H7 (cell line): ENCODE measurements around the gene ELOVL5. TPM values are rescaled to one million over a fixed set of nuclear protein-coding genes. Genes with fewer than 3 reads are reported as not detected.

Experiments
- DNase-seq: peaks from one replicate; pipeline ENCODE4 v3.0.0; 2012
- H3K27me3 ChIP-seq: 2 replicates; pipeline ENCODE4 v1.6.0; 2011; ENCODE audit warnings: mild to moderate bottlenecking, low read length; ENCODE audit not compliant: control insufficient read depth, insufficient read depth
- H3K36me3 ChIP-seq: replicated peaks from 2 replicates; pipeline ENCODE4 v1.5.1; 2011; ENCODE audit warnings: low read length; ENCODE audit not compliant: control insufficient read depth, insufficient read depth
- H3K4me3 ChIP-seq: 2 replicates; pipeline ENCODE4 v1.5.1; 2011; ENCODE audit warnings: low read depth, mild to moderate bottlenecking, control low read depth, low read length, moderate library complexity; ENCODE audit not compliant: insufficient read depth
- total RNA-seq: library from RNA; depleted of rRNA; stranded (reverse); fragments of >200 nt; shearing (Covaris generic); gene quantifications from 2 replicates; pipeline ENCODE4 v1.2.3, GENCODE V29; 2014

The ELOVL5 gene
- total RNA-seq, 1 experiment from 2014 or later: 76.0 TPM

GRCh38 chr6:53369876-53370515, 21.2 kb upstream of the ELOVL5 start:
- H3K27me3 ChIP-seq: no peaks in the 10 kb centered on the region

GRCh38 chr6:53369051-53369450, 20.3 kb upstream of the ELOVL5 start:
- Histone ChIP-seq H3K27me3 (no peaks in the 10 kb centered on the region), H3K4me3 (no peak overlapping the region), H3K36me3 (no peaks in the 10 kb centered on the region)
- DNase-seq: no peak

More at GRCh38 chr6:53369876-53370515, 21.2 kb upstream of the ELOVL5 start:
- DNase-seq: no peak
- Histone ChIP-seq H3K4me3 (no peak overlapping the region), H3K36me3 (no peaks in the 10 kb centered on the region)

GRCh38 chr6:53366128-53366641, 17.4 kb upstream of the ELOVL5 start:
- no peaks in the 10 kb centered on the region for H3K36me3 ChIP-seq
- H3K27me3 ChIP-seq: no peaks in the 10 kb centered on the region
- no peak overlapping the region for H3K4me3 ChIP-seq
- no peak for DNase-seq

GRCh38 chr6:53363341-53364079, 14.8 kb upstream of the ELOVL5 start:
- H3K4me3 ChIP-seq: no peak overlapping the region
- no peak for DNase-seq
- no peaks in the 10 kb centered on the region for H3K27me3 ChIP-seq
- no peaks in the 10 kb centered on the region for H3K36me3 ChIP-seq

- H3K36me3 ChIP-seq: no peaks in the 10 kb centered on the region
- DNase-seq: no peak
- H3K4me3 ChIP-seq: no peak overlapping the region
- H3K27me3 ChIP-seq: no peaks in the 10 kb centered on the region
Measured at GRCh38 chr6:53361549-53362031, 12.8 kb upstream of the ELOVL5 start.

- no peaks in the 10 kb centered on the region for H3K36me3 ChIP-seq
- peak overlapping the region; percentile 51 for H3K4me3 ChIP-seq
- DNase-seq: peak; percentile 13
- no peaks in the 10 kb centered on the region for H3K27me3 ChIP-seq
Measured at GRCh38 chr6:53360093-53360912, 11.6 kb upstream of the ELOVL5 start.

- no peak for DNase-seq
- Histone ChIP-seq H3K4me3 (peak overlapping the region; percentile 51), H3K36me3 (no peaks in the 10 kb centered on the region), H3K27me3 (no peaks in the 10 kb centered on the region)
Measured at GRCh38 chr6:53359843-53360092, 11.0 kb upstream of the ELOVL5 start.

GRCh38 chr6:53359095-53359842, 10.5 kb upstream of the ELOVL5 start:
- Histone ChIP-seq H3K27me3 (no peaks in the 10 kb centered on the region), H3K4me3 (peak overlapping the region; percentile 71), H3K36me3 (no peaks in the 10 kb centered on the region)
- peak; percentile 98 for DNase-seq

- Histone ChIP-seq H3K36me3 (no peaks in the 10 kb centered on the region), H3K4me3 (peak overlapping the region; percentile 71), H3K27me3 (no peaks in the 10 kb centered on the region)
- peak; percentile 10 for DNase-seq
Measured at GRCh38 chr6:53358440-53359094, 9.8 kb upstream of the ELOVL5 start.

GRCh38 chr6:53357576-53358360, 9.0 kb upstream of the ELOVL5 start:
- Histone ChIP-seq H3K36me3 (no peaks in the 10 kb centered on the region), H3K27me3 (no peaks in the 10 kb centered on the region), H3K4me3 (no peak overlapping the region)
- DNase-seq: no peak

GRCh38 chr6:53353624-53354023, 4.9 kb upstream of the ELOVL5 start:
- Histone ChIP-seq H3K36me3 (no peaks in the 10 kb centered on the region), H3K4me3 (no peak overlapping the region), H3K27me3 (peaks cover 2% of the 10 kb centered on the region)
- no peak for DNase-seq

GRCh38 chr6:53352360-53352759, 3.6 kb upstream of the ELOVL5 start:
- no peak for DNase-seq
- Histone ChIP-seq H3K27me3 (peaks cover 2% of the 10 kb centered on the region), H3K36me3 (no peaks in the 10 kb centered on the region), H3K4me3 (no peak overlapping the region)

GRCh38 chr6:53349209-53349693, 501 bp upstream of the ELOVL5 start:
- DNase-seq: no peak
- Histone ChIP-seq H3K36me3 (no peaks in the 10 kb centered on the region), H3K4me3 (peak overlapping the region; percentile 97), H3K27me3 (peaks cover 2% of the 10 kb centered on the region)
